GM19467 (cell line): ENCODE measurements around the gene AP1S3.
"Not testable (repeated sequence)": the region's sequence is repeated elsewhere in the genome, so short reads cannot be mapped to it uniquely, and the experiment has no call there.

Experiments
- ATAC-seq: cut with Tn5 transposase; IDR thresholded peaks from one replicate; pipeline ENCODE4 v1.9.1; 2021; ENCODE audit warnings: mild to moderate bottlenecking, moderate library complexity; ENCODE audit not compliant: unreplicated experiment

The AP1S3 gene

DNA sequence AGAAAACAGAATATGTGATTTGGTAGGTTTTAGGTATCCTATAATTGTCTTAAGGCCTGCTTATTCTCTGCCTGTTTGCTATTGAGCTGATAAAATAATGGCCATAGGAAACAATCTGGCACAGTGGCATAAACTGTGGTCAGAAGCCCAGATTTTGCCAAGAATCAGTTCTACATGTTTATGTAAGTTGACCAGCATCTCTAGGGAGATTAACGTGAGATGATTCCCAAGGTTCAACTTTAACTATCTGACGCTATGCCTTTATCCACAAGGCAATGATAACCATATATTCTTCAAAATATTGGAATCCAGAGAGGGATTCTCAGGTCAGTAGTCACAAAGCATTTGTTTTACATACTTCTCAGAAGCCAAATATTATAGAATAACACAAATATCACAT is 25.6 kb downstream of the AP1S3 start:
- ATAC-seq = no peak

- no peak for ATAC-seq
Measured at GRCh38 chr2:223805008-223805407, 32.4 kb downstream of the AP1S3 start.

DNA sequence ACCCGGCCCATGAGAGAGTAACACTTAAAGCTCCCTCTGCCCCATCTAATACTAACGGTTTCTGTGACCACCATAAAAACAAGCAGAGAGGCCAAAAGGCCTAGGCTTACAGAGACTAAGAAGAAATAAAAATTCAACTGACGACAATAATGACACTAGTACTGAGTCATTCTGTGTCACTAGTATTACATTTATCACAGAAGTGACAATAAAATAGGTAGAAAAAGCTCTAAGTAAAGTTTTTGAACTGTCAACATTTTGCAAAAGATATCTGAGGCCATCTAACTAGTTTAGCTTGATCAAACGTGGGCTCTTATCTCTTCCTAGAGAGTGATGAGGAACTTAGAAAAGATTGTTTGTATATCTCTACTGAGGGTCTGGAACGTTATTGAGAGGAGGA is 35.6 kb downstream of the AP1S3 start:
- ATAC-seq = no peak

DNA sequence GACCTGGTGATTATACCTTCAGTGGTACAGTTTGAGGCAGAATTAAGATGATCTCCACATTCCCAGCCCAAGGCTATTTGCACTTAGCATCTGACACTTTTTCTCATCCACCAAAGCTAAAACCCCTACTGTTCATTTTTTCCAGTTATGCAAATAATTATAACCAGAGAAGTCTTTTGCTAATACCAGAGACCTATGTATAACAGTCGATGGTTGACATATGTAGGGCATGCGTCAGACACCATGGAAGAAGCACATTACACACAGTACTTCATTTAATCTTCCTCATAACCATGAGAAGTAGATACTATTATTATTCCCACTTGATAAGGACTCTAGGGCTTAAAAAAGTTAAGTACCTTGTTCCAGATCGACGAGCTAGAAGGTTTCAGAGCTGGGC is 36.5 kb downstream of the AP1S3 start:
- no peak for ATAC-seq

- ATAC-seq = peak; percentile 97
Measured at GRCh38 chr2:223797811-223798721, 39.3 kb downstream of the AP1S3 start.

GRCh38 chr2:223797037-223797436 is 40.3 kb downstream of the AP1S3 start:
- ATAC-seq = no peak

GRCh38 chr2:223789423-223789822 is 48.0 kb downstream of the AP1S3 start:
- no peak for ATAC-seq

DNA sequence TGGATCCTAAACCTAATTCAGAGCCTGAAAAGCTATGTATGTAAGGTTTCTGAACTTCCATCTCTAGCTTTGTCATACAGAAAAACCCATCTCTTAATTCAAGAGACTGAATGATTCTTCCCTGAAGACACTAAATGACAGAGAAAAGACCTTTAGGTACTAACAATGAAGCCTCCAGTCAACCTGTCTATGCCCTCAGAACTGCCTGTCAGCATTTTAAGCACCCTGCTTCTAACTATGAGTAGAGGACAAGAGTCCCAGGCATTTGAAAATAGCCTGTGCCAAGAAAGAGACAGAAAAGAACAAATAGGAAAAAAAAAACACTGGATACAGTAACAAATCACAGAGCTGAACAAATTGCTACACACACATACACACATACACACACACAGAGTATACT is 48.6 kb downstream of the AP1S3 start:
- ATAC-seq = no peak

GRCh38 chr2:223788106-223788505 is 49.3 kb downstream of the AP1S3 start:
- ATAC-seq = not testable (repeated sequence)

DNA sequence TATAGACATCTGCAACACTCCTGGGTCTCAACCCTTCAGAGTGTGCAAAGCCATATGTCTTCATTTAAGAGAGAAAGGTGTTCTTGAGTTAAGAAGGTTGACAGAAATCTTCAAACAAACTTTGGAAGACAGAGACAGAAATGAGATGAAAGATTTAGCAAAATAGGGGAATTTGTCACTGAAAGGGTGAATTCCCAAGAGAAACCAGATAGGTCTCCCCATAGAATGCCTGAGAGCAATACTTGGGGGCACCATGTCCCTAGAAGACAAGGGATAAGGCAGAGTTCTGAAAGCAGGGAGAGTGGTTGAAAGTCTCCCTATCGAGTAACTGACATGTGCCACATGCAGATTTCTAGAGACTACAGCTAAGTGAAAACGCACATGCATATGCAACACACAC is 50.0 kb downstream of the AP1S3 start:
- ATAC-seq = no peak

- no peak for ATAC-seq
Measured at GRCh38 chr2:223786943-223787342, 50.4 kb downstream of the AP1S3 start.

DNA sequence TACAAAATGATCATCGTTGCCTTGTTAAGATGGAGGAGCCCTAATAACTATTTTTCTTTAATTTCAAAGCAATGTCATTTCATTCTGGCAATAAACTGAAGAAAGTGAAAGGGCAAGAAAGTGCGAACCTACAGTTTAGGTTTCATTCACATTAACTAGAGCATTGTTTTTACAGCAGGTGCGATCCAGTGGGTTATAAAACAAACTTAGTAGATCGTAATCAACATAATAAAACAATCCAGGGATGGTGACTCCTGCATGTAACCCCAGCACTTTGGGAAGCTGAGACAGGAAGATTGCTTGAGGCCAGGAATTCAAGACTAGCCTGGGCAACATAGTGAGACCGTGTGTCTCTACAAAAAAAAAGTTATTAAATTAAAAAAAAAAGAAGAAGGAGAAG is 51.1 kb downstream of the AP1S3 start:
- no peak for ATAC-seq

DNA sequence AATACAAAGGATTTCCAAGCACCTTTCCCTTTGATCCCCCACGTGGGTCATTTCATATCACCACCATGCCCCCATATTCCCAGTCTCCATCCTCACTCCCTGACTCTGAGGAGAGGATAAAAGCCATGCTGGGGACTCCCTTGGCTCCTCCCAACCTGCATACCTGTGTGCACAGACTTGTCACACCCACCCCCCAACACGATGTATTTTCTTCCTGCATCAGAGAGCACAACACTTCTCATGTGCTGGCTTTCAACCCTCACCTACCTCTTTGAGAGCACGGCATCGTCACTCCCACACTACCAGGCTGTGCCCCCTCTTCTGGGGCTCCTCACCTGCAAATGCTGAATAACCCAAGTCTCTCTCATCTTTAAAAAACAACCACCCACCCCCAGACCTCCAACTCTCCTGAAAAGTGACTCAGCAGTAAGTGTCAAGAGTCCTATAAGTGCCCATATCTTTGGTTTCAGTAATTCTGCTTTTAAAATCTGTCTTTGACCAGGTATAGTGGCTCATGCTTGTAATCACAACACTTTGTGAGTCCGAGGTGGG is 53.1 kb downstream of the AP1S3 start:
- no peak for ATAC-seq

DNA sequence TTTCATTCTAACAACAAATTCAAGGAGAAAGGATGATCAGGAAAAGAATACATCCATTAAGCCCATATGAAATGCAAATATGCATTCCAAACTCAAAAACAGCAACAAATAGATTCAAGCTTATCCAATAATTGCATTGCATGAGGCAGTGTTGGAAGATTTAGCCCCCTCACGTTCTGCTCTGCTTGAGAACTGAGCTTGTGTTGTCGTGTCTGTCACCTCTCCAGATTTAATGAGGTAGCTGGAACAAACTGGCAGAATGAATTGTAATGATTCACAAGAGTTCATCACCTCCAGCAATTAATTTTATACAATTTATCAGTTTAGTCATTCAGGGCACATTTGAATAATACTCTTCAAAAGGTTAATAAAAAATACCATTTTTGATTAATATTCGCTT is 54.8 kb downstream of the AP1S3 start:
- no peak for ATAC-seq

GRCh38 chr2:223781560-223781959 is 55.8 kb downstream of the AP1S3 start:
- no peak for ATAC-seq

- no peak for ATAC-seq
Measured at GRCh38 chr2:223779877-223780276, 57.5 kb downstream of the AP1S3 start.

DNA sequence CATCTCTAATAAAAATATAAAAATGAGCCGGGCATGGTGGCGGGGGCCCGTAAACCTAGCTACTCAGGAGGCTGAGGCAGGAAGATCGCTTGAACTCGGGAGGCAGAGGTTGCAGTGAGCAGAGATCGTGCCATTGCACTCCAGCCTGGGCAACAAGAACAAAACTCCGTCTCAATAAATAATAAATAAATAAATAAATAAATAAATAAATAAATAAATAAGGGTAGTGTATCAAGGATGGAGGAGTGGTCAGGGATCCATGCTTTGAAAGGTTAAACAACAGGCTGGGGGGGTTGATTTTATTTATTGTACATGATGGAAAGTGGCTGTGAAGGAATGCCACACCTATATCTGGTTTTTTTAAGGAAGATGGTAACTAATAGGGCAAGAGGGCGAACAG is 63.2 kb downstream of the AP1S3 start:
- ATAC-seq = no peak

- no peak for ATAC-seq
Measured at GRCh38 chr2:223772363-223772762, 65.0 kb downstream of the AP1S3 start.

- no peak for ATAC-seq
Measured at GRCh38 chr2:223771475-223771874, 65.9 kb downstream of the AP1S3 start.

DNA sequence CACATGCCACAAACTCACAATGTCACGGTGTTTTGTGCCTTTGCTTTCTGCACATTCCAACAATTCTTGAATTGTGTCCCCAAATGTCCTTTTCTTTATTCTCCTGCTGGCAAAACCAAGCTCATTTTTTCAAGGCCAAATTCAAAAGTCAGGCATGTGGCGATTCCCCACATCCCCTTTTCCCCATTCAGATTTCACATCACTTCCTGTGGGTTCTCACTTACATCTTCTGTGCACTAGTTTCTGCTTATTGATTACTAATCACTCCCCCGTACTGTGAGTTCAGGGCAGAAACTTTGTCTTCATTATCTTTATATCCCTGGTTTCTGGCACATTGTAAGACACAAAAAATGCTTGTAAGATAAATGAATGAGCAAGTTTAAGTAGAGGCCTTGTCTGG is 69.2 kb downstream of the AP1S3 start:
- no peak for ATAC-seq

GRCh38 chr2:223767341-223767740 is 70.0 kb downstream of the AP1S3 start:
- no peak for ATAC-seq

DNA sequence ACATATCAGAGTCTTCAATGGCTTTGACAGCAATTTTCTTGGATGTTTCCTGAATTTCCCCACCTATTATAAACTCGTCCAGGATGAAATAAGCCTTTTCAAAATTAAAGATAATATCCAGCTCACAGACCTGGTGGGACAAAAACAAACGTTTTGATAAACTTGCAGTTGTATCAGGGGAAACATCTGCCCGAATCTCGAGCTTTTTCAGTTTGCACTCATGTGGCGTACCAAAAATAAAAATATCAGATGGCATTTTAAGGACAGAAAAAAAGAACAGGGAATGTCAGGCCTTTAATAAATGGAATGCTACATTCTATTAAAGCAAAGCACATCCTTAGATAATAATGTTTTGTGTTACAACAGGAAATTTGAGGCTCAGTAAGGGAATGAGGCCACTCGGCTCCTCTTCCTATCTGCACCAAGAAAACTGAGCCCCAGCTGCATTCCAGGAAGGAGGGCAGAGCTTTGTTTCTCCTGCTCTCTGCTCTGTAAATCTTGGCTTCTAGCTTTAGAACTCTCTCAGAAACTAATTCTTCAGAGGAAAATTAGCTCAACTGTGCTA is 72.1 kb downstream of the AP1S3 start:
- no peak for ATAC-seq
